ENCODE data around the gene F12. TPM values are rescaled to one million over a fixed set of nuclear protein-coding genes. Genes with fewer than 3 reads are reported as not detected.
A peak's percentile ranks its signal among the peaks of the same experiment; 100 is the strongest.

The F12 gene
- total RNA-seq, 1 donor from 2014 or later = 4.7 TPM

- Mint-ChIP-seq H3K4me3 (ENCODE audit: low read depth) (peak overlapping the region; percentile 55), H3K36me3 (ENCODE audit: insufficient read depth) (no peaks in the 10 kb centered on the region), H3K4me1 (ENCODE audit: low read depth) (peaks cover 13% of the 10 kb centered on the region), H3K27ac (no peak overlapping the region), H3K9me3 (ENCODE audit: low read depth) (no peaks in the 10 kb centered on the region), H3K27me3 (peaks cover 11% of the 10 kb centered on the region)
- TF ChIP-seq CTCF (IDR thresholded peaks at IDR 0.05; ENCODE audit: unreplicated experiment) = peak; percentile 58
- peak; percentile 87 for DNase-seq (ENCODE audit: low spot score, unreplicated experiment)
Observed at GRCh38 chr5:177370488-177371119, 38.8 kb downstream of the F12 start.

- Mint-ChIP-seq H3K36me3 (ENCODE audit: insufficient read depth) (no peaks in the 10 kb centered on the region), H3K4me3 (ENCODE audit: low read depth) (no peak overlapping the region), H3K9me3 (ENCODE audit: low read depth) (no peaks in the 10 kb centered on the region), H3K27ac (no peak overlapping the region), H3K27me3 (peaks cover 11% of the 10 kb centered on the region), H3K4me1 (ENCODE audit: low read depth) (peaks cover 13% of the 10 kb centered on the region)
- TF ChIP-seq CTCF (IDR thresholded peaks at IDR 0.05; ENCODE audit: unreplicated experiment) = no peak
- DNase-seq (ENCODE audit: low spot score, unreplicated experiment) = no peak
Observed at GRCh38 chr5:177369645-177370440, 39.5 kb downstream of the F12 start.

- no peaks in the 10 kb centered on the region for H3K36me3 Mint-ChIP-seq (ENCODE audit: insufficient read depth)
Observed at GRCh38 chr5:177368869-177369644, 40.3 kb downstream of the F12 start.

GRCh38 chr5:177367981-177368868, 41.1 kb downstream of the F12 start:
- no peak overlapping the region for H3K4me3 Mint-ChIP-seq (ENCODE audit: low read depth)
- peaks cover 13% of the 10 kb centered on the region for H3K4me1 Mint-ChIP-seq (ENCODE audit: low read depth)
- no peaks in the 10 kb centered on the region for H3K36me3 Mint-ChIP-seq (ENCODE audit: insufficient read depth)
- no peak overlapping the region for H3K27ac Mint-ChIP-seq
- DNase-seq (ENCODE audit: low spot score, unreplicated experiment) = no peak
- no peaks in the 10 kb centered on the region for H3K9me3 Mint-ChIP-seq (ENCODE audit: low read depth)
- H3K27me3 Mint-ChIP-seq = peaks cover 11% of the 10 kb centered on the region
- no peak for TF ChIP-seq CTCF (IDR thresholded peaks at IDR 0.05; ENCODE audit: unreplicated experiment)

More at GRCh38 chr5:177368869-177369644, 40.3 kb downstream of the F12 start:
- H3K27ac Mint-ChIP-seq = no peak overlapping the region
- H3K4me3 Mint-ChIP-seq (ENCODE audit: low read depth) = peak overlapping the region; percentile 25
- peaks cover 13% of the 10 kb centered on the region for H3K4me1 Mint-ChIP-seq (ENCODE audit: low read depth)
- peaks cover 11% of the 10 kb centered on the region for H3K27me3 Mint-ChIP-seq
- peak; percentile 59 for TF ChIP-seq CTCF (IDR thresholded peaks at IDR 0.05; ENCODE audit: unreplicated experiment)
- DNase-seq (ENCODE audit: low spot score, unreplicated experiment) = no peak
- no peaks in the 10 kb centered on the region for H3K9me3 Mint-ChIP-seq (ENCODE audit: low read depth)
